CD14-positive monocyte (primary cell): ENCODE results near the gene UBE2E2. TPM values are rescaled to one million over a fixed set of nuclear protein-coding genes. Genes with fewer than 3 reads are reported as not detected.

Experiments used
- DNase-seq, 3 donors: peaks; one replicate each; pipeline ENCODE4 v3.0.0-alpha.2; 2011 to 2022
- H2AFZ ChIP-seq: 2 replicates; pipeline ENCODE4 v1.6.0; 2012; ENCODE audit warnings: mild to moderate bottlenecking, low read depth, low read length, inconsistent platforms; ENCODE audit not compliant: insufficient read depth, poor library complexity, severe bottlenecking
- H3K27ac ChIP-seq, 2 donors: 1 replicate in 1 of 2; 2 replicates in 1 of 2; pipeline ENCODE4 v1.5.1; 2012 to 2013; ENCODE audit warnings: low read length in 2 of 2, control low read depth in 1 of 2, inconsistent platforms in 1 of 2, low read depth in 1 of 2, mild to moderate bottlenecking in 1 of 2
- H3K27me3 ChIP-seq, 2 donors: one replicate each; pipeline versions ENCODE4 v1.6.0 to v1.6.1; 2011 to 2013; ENCODE audit warnings: low read length in 2 of 2; ENCODE audit not compliant: control insufficient read depth in 2 of 2, insufficient read depth in 2 of 2
- H3K36me3 ChIP-seq, 2 donors: replicated peaks in 1 of 2; 1 replicate in 1 of 2; 2 replicates in 1 of 2; pipeline versions ENCODE4 v1.5.1 to v1.6.1; 2012 to 2013; ENCODE audit warnings: low read length in 2 of 2, control low read depth in 1 of 2, inconsistent platforms in 1 of 2, mild to moderate bottlenecking in 1 of 2; ENCODE audit not compliant: insufficient read depth in 2 of 2, control insufficient read depth in 1 of 2
- H3K4me1 ChIP-seq, 2 donors: 1 replicate in 1 of 2; 2 replicates in 1 of 2; pipeline versions ENCODE4 v1.5.1 to v1.6.1; 2012 to 2013; ENCODE audit warnings: low read length in 2 of 2, control low read depth in 1 of 2, inconsistent platforms in 1 of 2, mild to moderate bottlenecking in 1 of 2, moderate library complexity in 1 of 2; ENCODE audit not compliant: insufficient read depth in 2 of 2, control insufficient read depth in 1 of 2
- H3K4me2 ChIP-seq: replicated peaks from 2 replicates; pipeline ENCODE3; 2012; ENCODE audit warnings: low read length, moderate library complexity, mild to moderate bottlenecking; ENCODE audit not compliant: poor library complexity, severe bottlenecking; ENCODE audit errors: extremely low read depth
- H3K4me3 ChIP-seq, 3 experiments: fragments of 200-600 bp in 1 of 3; sonication (generic) in 1 of 3; replicated peaks in 1 of 3; 1 replicate in 2 of 3; 2 replicates in 1 of 3; pipeline ENCODE4 v1.5.1; 2011 to 2013; ENCODE audit warnings: low read length in 3 of 3, mild to moderate bottlenecking in 3 of 3, control low read depth in 2 of 3, low read depth in 2 of 3, inconsistent platforms in 1 of 3, moderate library complexity in 1 of 3
- H3K79me2 ChIP-seq: 2 replicates; pipeline ENCODE4 v1.6.0; 2012; ENCODE audit warnings: mild to moderate bottlenecking, control low read depth, inconsistent platforms, low read length, moderate library complexity; ENCODE audit not compliant: insufficient read depth
- H3K9ac ChIP-seq: 2 replicates; pipeline ENCODE4 v1.6.0; 2017; ENCODE audit warnings: low read length, mild to moderate bottlenecking; ENCODE audit not compliant: insufficient read depth, poor library complexity, severe bottlenecking
- H3K9me3 ChIP-seq, 2 donors: replicated peaks in 1 of 2; 1 replicate in 1 of 2; 2 replicates in 1 of 2; pipeline versions ENCODE4 v1.5.1 to v1.6.1; 2012 to 2013; ENCODE audit warnings: low read length in 2 of 2, control low read depth in 1 of 2; ENCODE audit not compliant: control insufficient read depth in 1 of 2, insufficient read depth in 1 of 2
- H4K20me1 ChIP-seq: 2 replicates; pipeline ENCODE4 v1.6.0; 2012; ENCODE audit warnings: mild to moderate bottlenecking, low read length, control low read depth, moderate library complexity; ENCODE audit not compliant: insufficient read depth
- H3K27ac Mint-ChIP-seq, 7 donors: one replicate each; pipeline ENCODE4 v1.8.0; 2020; ENCODE audit warnings: mild to moderate bottlenecking in 7 of 7, mixed read lengths in 7 of 7, moderate library complexity in 6 of 7, inconsistent platforms in 2 of 7
- H3K27me3 Mint-ChIP-seq, 3 donors: one replicate each; pipeline ENCODE4 v1.8.0; 2021 to 2022; ENCODE audit warnings: low read depth in 3 of 3, mild to moderate bottlenecking in 3 of 3, mixed read lengths in 3 of 3, moderate library complexity in 3 of 3, inconsistent platforms in 1 of 3
- H3K36me3 Mint-ChIP-seq, 2 donors: one replicate each; pipeline ENCODE4 v1.8.0; 2020; ENCODE audit warnings: mixed read lengths in 2 of 2, inconsistent platforms in 1 of 2, mild to moderate bottlenecking in 1 of 2
- H3K4me1 Mint-ChIP-seq: one replicate; pipeline ENCODE4 v1.8.0; 2020; ENCODE audit warnings: mild to moderate bottlenecking, mixed read lengths
- H3K4me3 Mint-ChIP-seq, 2 donors: one replicate each; pipeline ENCODE4 v1.8.0; 2020; ENCODE audit warnings: mild to moderate bottlenecking in 2 of 2, mixed read lengths in 2 of 2, moderate library complexity in 1 of 2
- H3K9me3 Mint-ChIP-seq, 7 donors: one replicate each; pipeline ENCODE4 v1.8.0; 2020 to 2022; ENCODE audit warnings: mixed read lengths in 7 of 7, mild to moderate bottlenecking in 6 of 7, moderate library complexity in 6 of 7, inconsistent platforms in 2 of 7
- CTCF ChIP-seq: fragments of 200-600 bp; IDR thresholded peaks from one replicate; pipeline ENCODE4 v1.8.0; 2022; ENCODE audit warnings: antibody characterized with exemption, mild to moderate bottlenecking
- WGBS: methylation state at CpG from one replicate; pipeline ENCODE4 v1.1.5; 2013; ENCODE audit warnings: missing lambda C conversion rate; ENCODE audit not compliant: insufficient coverage; 5-methylcytosine and 5-hydroxymethylcytosine counted together
- intact Hi-C, 2 donors: fragments of 100-400 bp; cut with micrococcal nuclease; formaldehyde crosslinking; loops; one replicate each; pipeline versions ENCODE4 v1.15.0 to v1.15.1; 2023
- polyA plus RNA-seq, 3 donors: library from polyadenylated mRNA; depleted of rRNA in 1 of 3; unstranded in 2 of 3; stranded (reverse) in 1 of 3; fragments of 300-500 nt in 2 of 3; fragments of >200 nt in 1 of 3; fragmentation: Illumina TruSeq in 2 of 3; gene quantifications; 1 replicate in 2 of 3; 2 replicates in 1 of 3; pipeline ENCODE4 v1.2.3, GENCODE V29; 2012 to 2021

Gene UBE2E2
- polyA plus RNA-seq, 3 donors = 25.8 to 78.0 (median 66.3) TPM

GRCh38 chr3:23238578-23238977, 35.5 kb downstream of the UBE2E2 start:
- Mint-ChIP-seq H3K4me1 (peaks cover 49% of the 10 kb centered on the region), H3K36me3 (no peaks in the 10 kb centered on the region), H3K9me3 (no peaks in the 10 kb centered on the region), H3K27ac (peak overlapping the region in 4 of 7 donors; percentile 47 to 75 (median 55)), H3K4me3 (no peak overlapping the region), H3K27me3 (no peaks in the 10 kb centered on the region)
- peaks cover 17 to 29% of the 10 kb centered on the region in 2 donors for H3K4me1 ChIP-seq
- peaks cover 84% of the 10 kb centered on the region for H4K20me1 ChIP-seq
- H3K79me2 ChIP-seq = peaks cover 75% of the 10 kb centered on the region
- no peak overlapping the region for H3K9ac ChIP-seq
- H3K4me2 ChIP-seq = no peak overlapping the region
- no peaks in the 10 kb centered on the region for H3K27me3 ChIP-seq
- intact Hi-C loops = no loop called here
- TF ChIP-seq CTCF = no peak
- 100% methylated on average over 2 of the region's 4 CpGs for WGBS
- H3K27ac ChIP-seq = no peak overlapping the region
- no peak overlapping the region for H2AFZ ChIP-seq
- no peaks in the 10 kb centered on the region for H3K9me3 ChIP-seq
- DNase-seq = no peak
- no peaks in the 10 kb centered on the region for H3K36me3 ChIP-seq
- no peak overlapping the region for H3K4me3 ChIP-seq

- TF ChIP-seq CTCF = no peak
- intact Hi-C loops = no loop called here
Observed at GRCh38 chr3:23239211-23240068, 36.3 kb downstream of the UBE2E2 start.

More at GRCh38 chr3:23239211-23240068, 36.3 kb downstream of the UBE2E2 start:
- Histone ChIP-seq H3K4me3 (peak overlapping the region in 1 of 3 experiments; percentile 10), H3K27me3 (no peaks in the 10 kb centered on the region), H3K4me2 (peak overlapping the region; percentile 4), H3K9me3 (no peaks in the 10 kb centered on the region), H3K36me3 (no peaks in the 10 kb centered on the region), H3K4me1 (peaks cover 17 to 29% of the 10 kb centered on the region in 2 donors), H2AFZ (no peak overlapping the region), H3K9ac (no peak overlapping the region), H4K20me1 (peaks cover 79% of the 10 kb centered on the region), H3K79me2 (peaks cover 75% of the 10 kb centered on the region), H3K27ac (peak overlapping the region in 1 of 2 donors; percentile 33)
- peak; percentile 41 to 69 (median 52) for DNase-seq
- peaks cover 49% of the 10 kb centered on the region for H3K4me1 Mint-ChIP-seq
- H3K27me3 Mint-ChIP-seq = no peaks in the 10 kb centered on the region
- H3K27ac Mint-ChIP-seq = peak overlapping the region; percentile 5 to 82 (median 48)
- no peaks in the 10 kb centered on the region for H3K9me3 Mint-ChIP-seq
- no CpG with 5 or more reads among the region's 4 CpGs for WGBS
- no peak overlapping the region for H3K4me3 Mint-ChIP-seq
- H3K36me3 Mint-ChIP-seq = no peaks in the 10 kb centered on the region
